ENCODE data around the gene ATF1.
A peak's percentile ranks its signal among the peaks of the same experiment; 100 is the strongest.
"Not testable (repeated sequence)": the region's sequence is repeated elsewhere in the genome, so short reads cannot be mapped to it uniquely, and the experiment has no call there.

The ATF1 gene

GRCh38 chr12:50806176-50806575 lies 42.3 kb downstream of the ATF1 start:
- DNase-seq, result no peak

- not testable (repeated sequence) for DNase-seq
Observed at GRCh38 chr12:50809131-50809530, 45.2 kb downstream of the ATF1 start.

GRCh38 chr12:50814921-50815320 lies 51.0 kb downstream of the ATF1 start:
- DNase-seq, result not testable (repeated sequence)

- no peak for DNase-seq
Observed at GRCh38 chr12:50820177-50820576, 56.3 kb downstream of the ATF1 start.

- no peak for DNase-seq
Observed at GRCh38 chr12:50822082-50822481, 58.2 kb downstream of the ATF1 start.

GRCh38 chr12:50823724-50824123 lies 59.8 kb downstream of the ATF1 start:
- not testable (repeated sequence) for DNase-seq

- peak; percentile 26 for DNase-seq
Observed at GRCh38 chr12:50824914-50825313, 61.0 kb downstream of the ATF1 start.

GRCh38 chr12:50825372-50825838 lies 61.5 kb downstream of the ATF1 start:
- no peak for DNase-seq

GRCh38 chr12:50828121-50828520 lies 64.2 kb downstream of the ATF1 start:
- no peak for DNase-seq

- DNase-seq, result no peak
Observed at GRCh38 chr12:50828886-50829285, 65.0 kb downstream of the ATF1 start.

- DNase-seq, result not testable (repeated sequence)
Observed at GRCh38 chr12:50833801-50834200, 69.9 kb downstream of the ATF1 start.

- no peak for DNase-seq
Observed at GRCh38 chr12:50839042-50839441, 75.1 kb downstream of the ATF1 start.

- DNase-seq, result no peak
Observed at GRCh38 chr12:50840809-50841487, 77.0 kb downstream of the ATF1 start.

- no peak for DNase-seq
Observed at GRCh38 chr12:50841716-50842531, 78.0 kb downstream of the ATF1 start.

- no peak for DNase-seq
Observed at GRCh38 chr12:50842637-50843493, 79.0 kb downstream of the ATF1 start, which contains the start of gene TMPRSS12. Gene TMPRSS12 (plus strand): TSS chr12:50842926. CDS start chr12:50842965, 39 bp downstream.

- no peak for DNase-seq
Observed at GRCh38 chr12:50845021-50845647, 81.2 kb downstream of the ATF1 start.

- DNase-seq, result no peak
Observed at GRCh38 chr12:50848963-50849362, 85.1 kb downstream of the ATF1 start.

- DNase-seq, result not testable (repeated sequence)
Observed at GRCh38 chr12:50855218-50855617, 91.3 kb downstream of the ATF1 start.

GRCh38 chr12:50855679-50856078 lies 91.8 kb downstream of the ATF1 start:
- not testable (repeated sequence) for DNase-seq

GRCh38 chr12:50859621-50860310 lies 95.9 kb downstream of the ATF1 start:
- DNase-seq, result no peak

- DNase-seq, result no peak
Observed at GRCh38 chr12:50862316-50862715, 98.4 kb downstream of the ATF1 start.

- DNase-seq, result no peak
Observed at GRCh38 chr12:50865266-50865665, 101.4 kb downstream of the ATF1 start.
